ENCODE measurements around the gene OTOP2.

Gene OTOP2

DNA sequence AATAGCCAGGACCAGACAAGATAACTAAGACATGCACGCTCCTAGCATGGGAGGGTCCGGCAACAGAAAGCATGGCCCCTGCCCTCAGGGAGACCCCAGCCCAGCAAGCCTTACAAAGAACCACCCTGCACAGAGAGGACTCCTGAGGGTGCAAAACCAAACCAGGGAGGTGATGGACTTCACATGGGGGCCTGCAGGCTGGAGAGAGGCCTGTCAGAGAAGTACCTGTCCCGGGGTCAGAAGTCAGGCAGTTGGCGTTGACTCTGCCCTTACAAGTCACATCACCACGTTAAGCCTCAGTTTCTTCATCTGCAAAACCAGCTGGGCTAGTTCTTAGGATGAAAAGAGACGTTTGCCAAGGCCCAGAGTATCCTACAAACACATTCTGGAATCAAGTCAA, 4.7 kb downstream of the OTOP2 start:
- H3K9ac ChIP-seq (ENCODE audit: low read length): no peak overlapping the region
- no peak overlapping the region for H2AFZ ChIP-seq (ENCODE audit: low read length)
- H3F3A ChIP-seq (ENCODE audit: insufficient read depth, low read length): no peaks in the 10 kb centered on the region
- H4K20me1 ChIP-seq (ENCODE audit: insufficient read depth, low read length): no peaks in the 10 kb centered on the region
- H3K36me3 ChIP-seq (ENCODE audit: insufficient read depth, low read length): no peaks in the 10 kb centered on the region
- no peak overlapping the region for H3K27ac ChIP-seq (ENCODE audit: low read depth, low read length, poor library complexity, severe bottlenecking)
- TF ChIP-seq, protein P1, sequence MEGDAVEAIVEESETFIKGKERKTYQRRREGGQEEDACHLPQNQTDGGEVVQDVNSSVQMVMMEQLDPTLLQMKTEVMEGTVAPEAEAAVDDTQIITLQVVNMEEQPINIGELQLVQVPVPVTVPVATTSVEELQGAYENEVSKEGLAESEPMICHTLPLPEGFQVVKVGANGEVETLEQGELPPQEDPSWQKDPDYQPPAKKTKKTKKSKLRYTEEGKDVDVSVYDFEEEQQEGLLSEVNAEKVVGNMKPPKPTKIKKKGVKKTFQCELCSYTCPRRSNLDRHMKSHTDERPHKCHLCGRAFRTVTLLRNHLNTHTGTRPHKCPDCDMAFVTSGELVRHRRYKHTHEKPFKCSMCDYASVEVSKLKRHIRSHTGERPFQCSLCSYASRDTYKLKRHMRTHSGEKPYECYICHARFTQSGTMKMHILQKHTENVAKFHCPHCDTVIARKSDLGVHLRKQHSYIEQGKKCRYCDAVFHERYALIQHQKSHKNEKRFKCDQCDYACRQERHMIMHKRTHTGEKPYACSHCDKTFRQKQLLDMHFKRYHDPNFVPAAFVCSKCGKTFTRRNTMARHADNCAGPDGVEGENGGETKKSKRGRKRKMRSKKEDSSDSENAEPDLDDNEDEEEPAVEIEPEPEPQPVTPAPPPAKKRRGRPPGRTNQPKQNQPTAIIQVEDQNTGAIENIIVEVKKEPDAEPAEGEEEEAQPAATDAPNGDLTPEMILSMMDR (IDR thresholded peaks at IDR 0.05; ENCODE audit: low read length): no peak
- no peak for TF ChIP-seq EZH2 (IDR thresholded peaks at IDR 0.05; ENCODE audit: borderline replicate concordance, low read length)
- no peaks in the 10 kb centered on the region for H3K9me3 ChIP-seq (ENCODE audit: low read length)
- H3K27me3 ChIP-seq (ENCODE audit: insufficient read depth, low read length): peaks cover 3% of the 10 kb centered on the region; the same call in 1 of the 2 replicates
- H3K4me1 ChIP-seq (ENCODE audit: insufficient read depth, low read length, severe bottlenecking): no peaks in the 10 kb centered on the region
- H3K9me2 ChIP-seq (ENCODE audit: low read depth, low read length): no peaks in the 10 kb centered on the region
- H3K4me2 ChIP-seq (ENCODE audit: low read length): no peak overlapping the region
- no peaks in the 10 kb centered on the region for H3K79me2 ChIP-seq (ENCODE audit: insufficient read depth, low read length)
- no peak overlapping the region for H3K4me3 ChIP-seq (ENCODE audit: low read depth, low read length, poor library complexity, severe bottlenecking)

DNA sequence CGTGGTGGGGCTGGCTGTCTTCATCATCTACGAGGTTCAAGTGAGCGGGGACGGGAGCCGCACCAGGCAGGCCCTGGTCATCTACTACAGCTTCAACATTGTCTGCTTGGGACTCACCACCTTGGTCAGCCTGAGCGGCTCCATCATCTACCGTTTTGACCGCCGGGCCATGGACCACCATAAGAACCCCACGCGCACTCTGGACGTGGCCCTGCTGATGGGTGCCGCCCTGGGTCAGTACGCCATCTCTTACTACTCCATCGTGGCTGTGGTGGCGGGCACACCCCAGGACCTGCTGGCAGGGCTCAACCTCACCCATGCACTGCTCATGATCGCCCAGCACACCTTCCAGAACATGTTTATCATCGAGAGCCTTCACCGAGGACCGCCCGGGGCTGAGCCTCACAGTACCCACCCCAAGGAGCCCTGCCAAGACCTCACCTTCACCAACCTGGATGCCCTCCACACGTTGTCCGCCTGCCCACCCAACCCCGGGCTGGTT, 6.5 kb downstream of the OTOP2 start:
- Histone ChIP-seq H3K9me2 (ENCODE audit: low read depth, low read length) (no peaks in the 10 kb centered on the region), H3K4me1 (ENCODE audit: insufficient read depth, low read length, severe bottlenecking) (no peaks in the 10 kb centered on the region), H3K9me3 (ENCODE audit: low read length) (no peaks in the 10 kb centered on the region), H3K9ac (ENCODE audit: low read length) (no peak overlapping the region), H3K27ac (ENCODE audit: low read depth, low read length, poor library complexity, severe bottlenecking) (no peak overlapping the region), H3K27me3 (ENCODE audit: insufficient read depth, low read length) (peaks cover 3% of the 10 kb centered on the region; the same call in 1 of the 2 replicates), H4K20me1 (ENCODE audit: insufficient read depth, low read length) (no peaks in the 10 kb centered on the region), H3K4me2 (ENCODE audit: low read length) (no peak overlapping the region), H3K79me2 (ENCODE audit: insufficient read depth, low read length) (no peaks in the 10 kb centered on the region), H3F3A (ENCODE audit: insufficient read depth, low read length) (no peaks in the 10 kb centered on the region), H2AFZ (ENCODE audit: low read length) (no peak overlapping the region), H3K4me3 (ENCODE audit: low read depth, low read length, poor library complexity, severe bottlenecking) (no peak overlapping the region), H3K36me3 (ENCODE audit: insufficient read depth, low read length) (no peaks in the 10 kb centered on the region)
- TF ChIP-seq, protein P1 (IDR thresholded peaks at IDR 0.05; ENCODE audit: low read length): no peak
- no peak for TF ChIP-seq EZH2 (IDR thresholded peaks at IDR 0.05; ENCODE audit: borderline replicate concordance, low read length)

DNA sequence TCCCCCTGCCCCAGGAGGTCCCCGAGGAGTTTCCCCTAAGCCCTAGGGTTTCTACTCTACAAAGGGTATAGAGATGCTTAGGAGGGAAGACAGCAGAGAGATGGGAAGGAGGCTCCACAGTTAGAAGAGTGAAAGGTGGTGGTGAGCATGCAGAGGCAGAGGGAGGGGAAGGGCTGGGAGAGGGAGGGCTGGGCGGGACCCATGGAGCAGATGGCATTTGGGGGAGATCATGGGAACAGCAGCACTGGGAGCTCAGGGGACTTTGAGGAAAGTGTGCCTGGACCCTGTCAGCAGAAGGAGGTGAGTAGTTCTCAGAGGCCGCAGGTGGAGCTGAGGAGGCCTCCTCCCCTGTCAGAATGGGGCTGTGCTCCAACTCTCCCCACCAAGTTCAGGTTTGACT, 11.0 kb downstream of the OTOP2 start:
- Histone ChIP-seq H3K4me3 (ENCODE audit: low read depth, low read length, poor library complexity, severe bottlenecking) (no peak overlapping the region), H3K9me3 (ENCODE audit: low read length) (no peaks in the 10 kb centered on the region), H3K9me2 (ENCODE audit: low read depth, low read length) (no peaks in the 10 kb centered on the region), H3K36me3 (ENCODE audit: insufficient read depth, low read length) (no peaks in the 10 kb centered on the region), H3K27ac (ENCODE audit: low read depth, low read length, poor library complexity, severe bottlenecking) (no peak overlapping the region), H3K9ac (ENCODE audit: low read length) (no peak overlapping the region), H3F3A (ENCODE audit: insufficient read depth, low read length) (no peaks in the 10 kb centered on the region), H4K20me1 (ENCODE audit: insufficient read depth, low read length) (no peaks in the 10 kb centered on the region), H3K4me2 (ENCODE audit: low read length) (no peak overlapping the region), H3K27me3 (ENCODE audit: insufficient read depth, low read length) (peaks cover 3% of the 10 kb centered on the region; the same call in 1 of the 2 replicates), H3K79me2 (ENCODE audit: insufficient read depth, low read length) (no peaks in the 10 kb centered on the region), H2AFZ (ENCODE audit: low read length) (no peak overlapping the region), H3K4me1 (ENCODE audit: insufficient read depth, low read length, severe bottlenecking) (no peaks in the 10 kb centered on the region)
- TF ChIP-seq, protein P1 (IDR thresholded peaks at IDR 0.05; ENCODE audit: low read length): no peak
- no peak for TF ChIP-seq EZH2 (IDR thresholded peaks at IDR 0.05; ENCODE audit: borderline replicate concordance, low read length)
